Measurements from ENCODE around the gene TMEM72. TPM values are rescaled to one million over a fixed set of nuclear protein-coding genes. Genes with fewer than 3 reads are reported as not detected.

The TMEM72 gene
- total and polyA plus RNA-seq, 5 donors from 2014 or later: not detected

GRCh38 chr10:44921506-44921905, 10.4 kb downstream of the TMEM72 start:
- Mint-ChIP-seq H3K9me3 (peaks cover 0 to 6% (median 0%) of the 10 kb centered on the region in 7 donors), H3K27ac (no peak overlapping the region), H3K4me3 (no peak overlapping the region), H3K27me3 (no peaks in the 10 kb centered on the region), H3K4me1 (no peaks in the 10 kb centered on the region), H3K36me3 (no peaks in the 10 kb centered on the region)
- H3K36me3 ChIP-seq (ENCODE audit: control insufficient read depth, insufficient read depth, low read length): no peaks in the 10 kb centered on the region
- H3K27ac ChIP-seq (ENCODE audit: insufficient read depth, low read length, poor library complexity, severe bottlenecking): no peak overlapping the region
- peaks cover 3% of the 10 kb centered on the region for H3K27me3 ChIP-seq (ENCODE audit: control insufficient read depth, insufficient read depth, low read length)
- no peak for DNase-seq
- H3K4me1 ChIP-seq (ENCODE audit: control insufficient read depth, insufficient read depth, low read length, poor library complexity, severe bottlenecking): no peaks in the 10 kb centered on the region
- no peaks in the 10 kb centered on the region for H3K9me3 ChIP-seq (ENCODE audit: control insufficient read depth in 2 of 2, low read length in 2 of 2)
- no peak overlapping the region for H3K4me3 ChIP-seq (ENCODE audit: low read depth, low read length)
- no peak for ATAC-seq (ENCODE audit: low read depth in 2 of 2)

DNA sequence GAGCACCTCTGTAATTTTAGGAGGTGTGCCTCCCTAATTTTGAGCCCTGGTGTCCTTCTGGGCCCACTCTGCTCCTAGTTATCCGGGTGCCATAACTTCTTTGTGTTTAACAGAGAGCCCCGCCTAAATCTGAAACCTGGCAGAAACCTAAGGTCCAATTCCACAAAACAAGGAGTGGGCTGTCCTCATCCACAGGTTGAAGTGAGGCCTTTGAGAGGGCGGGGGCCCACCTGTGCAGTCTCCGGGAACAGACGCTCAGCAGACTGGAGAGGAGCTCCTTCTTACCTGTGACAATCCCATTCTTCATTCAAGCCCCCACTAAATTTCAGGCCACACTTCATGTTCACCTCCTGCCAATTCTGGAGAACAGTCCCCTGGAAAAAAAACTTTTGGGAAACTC, 10.9 kb downstream of the TMEM72 start:
- Mint-ChIP-seq H3K36me3 (no peaks in the 10 kb centered on the region), H3K9me3 (peaks cover 0 to 6% (median 0%) of the 10 kb centered on the region in 7 donors), H3K27ac (peak overlapping the region in 1 of 3 donors; percentile 6), H3K27me3 (no peaks in the 10 kb centered on the region), H3K4me1 (no peaks in the 10 kb centered on the region), H3K4me3 (no peak overlapping the region)
- Histone ChIP-seq H3K36me3 (ENCODE audit: control insufficient read depth, insufficient read depth, low read length) (no peaks in the 10 kb centered on the region), H3K4me1 (ENCODE audit: control insufficient read depth, insufficient read depth, low read length, poor library complexity, severe bottlenecking) (no peaks in the 10 kb centered on the region), H3K9me3 (ENCODE audit: control insufficient read depth in 2 of 2, low read length in 2 of 2) (no peaks in the 10 kb centered on the region), H3K27ac (ENCODE audit: insufficient read depth, low read length, poor library complexity, severe bottlenecking) (no peak overlapping the region), H3K27me3 (ENCODE audit: control insufficient read depth, insufficient read depth, low read length) (peaks cover 3% of the 10 kb centered on the region), H3K4me3 (ENCODE audit: low read depth, low read length) (no peak overlapping the region)
- no peak for ATAC-seq (ENCODE audit: low read depth in 2 of 2)
- no peak for DNase-seq

- no peak overlapping the region for H3K4me3 ChIP-seq (ENCODE audit: low read depth, low read length)
- no peaks in the 10 kb centered on the region for H3K4me1 Mint-ChIP-seq
- H3K9me3 ChIP-seq (ENCODE audit: control insufficient read depth in 2 of 2, low read length in 2 of 2): no peaks in the 10 kb centered on the region
- H3K27me3 Mint-ChIP-seq: no peaks in the 10 kb centered on the region
- DNase-seq (no peak), ATAC-seq (ENCODE audit: low read depth in 2 of 2) (no peak)
- H3K4me1 ChIP-seq (ENCODE audit: control insufficient read depth, insufficient read depth, low read length, poor library complexity, severe bottlenecking): no peaks in the 10 kb centered on the region
- no peak overlapping the region for H3K4me3 Mint-ChIP-seq
- H3K9me3 Mint-ChIP-seq: peaks cover 0 to 2% (median 0%) of the 10 kb centered on the region in 7 donors
- no peak overlapping the region for H3K27ac Mint-ChIP-seq
- H3K27ac ChIP-seq (ENCODE audit: insufficient read depth, low read length, poor library complexity, severe bottlenecking): no peak overlapping the region
- H3K36me3 Mint-ChIP-seq: no peaks in the 10 kb centered on the region
- H3K36me3 ChIP-seq (ENCODE audit: control insufficient read depth, insufficient read depth, low read length): no peaks in the 10 kb centered on the region
- H3K27me3 ChIP-seq (ENCODE audit: control insufficient read depth, insufficient read depth, low read length): peaks cover 1% of the 10 kb centered on the region
Measured at GRCh38 chr10:44922796-44923545, 11.8 kb downstream of the TMEM72 start.

- H3K27me3 ChIP-seq (ENCODE audit: control insufficient read depth, insufficient read depth, low read length): no peaks in the 10 kb centered on the region
- H3K9me3 ChIP-seq (ENCODE audit: control insufficient read depth in 2 of 2, low read length in 2 of 2): no peaks in the 10 kb centered on the region
- H3K36me3 ChIP-seq (ENCODE audit: control insufficient read depth, insufficient read depth, low read length): no peaks in the 10 kb centered on the region
- DNase-seq: no peak
- Mint-ChIP-seq H3K4me3 (no peak overlapping the region), H3K36me3 (no peaks in the 10 kb centered on the region), H3K4me1 (no peaks in the 10 kb centered on the region), H3K27me3 (no peaks in the 10 kb centered on the region), H3K27ac (no peak overlapping the region), H3K9me3 (no peaks in the 10 kb centered on the region)
- ATAC-seq (ENCODE audit: low read depth in 2 of 2): no peak
- H3K27ac ChIP-seq (ENCODE audit: insufficient read depth, low read length, poor library complexity, severe bottlenecking): no peak overlapping the region
- no peak overlapping the region for H3K4me3 ChIP-seq (ENCODE audit: low read depth, low read length)
- no peaks in the 10 kb centered on the region for H3K4me1 ChIP-seq (ENCODE audit: control insufficient read depth, insufficient read depth, low read length, poor library complexity, severe bottlenecking)
Measured at GRCh38 chr10:44923611-44924010, 12.5 kb downstream of the TMEM72 start.

- H3K4me1 ChIP-seq (ENCODE audit: control insufficient read depth, insufficient read depth, low read length, poor library complexity, severe bottlenecking): no peaks in the 10 kb centered on the region
- H3K27ac Mint-ChIP-seq: no peak overlapping the region
- H3K36me3 Mint-ChIP-seq: no peaks in the 10 kb centered on the region
- no peaks in the 10 kb centered on the region for H3K36me3 ChIP-seq (ENCODE audit: control insufficient read depth, insufficient read depth, low read length)
- H3K27ac ChIP-seq (ENCODE audit: insufficient read depth, low read length, poor library complexity, severe bottlenecking): no peak overlapping the region
- no peak overlapping the region for H3K4me3 Mint-ChIP-seq
- no peaks in the 10 kb centered on the region for H3K4me1 Mint-ChIP-seq
- H3K4me3 ChIP-seq (ENCODE audit: low read depth, low read length): no peak overlapping the region
- H3K27me3 ChIP-seq (ENCODE audit: control insufficient read depth, insufficient read depth, low read length): no peaks in the 10 kb centered on the region
- H3K27me3 Mint-ChIP-seq: no peaks in the 10 kb centered on the region
- H3K9me3 Mint-ChIP-seq: no peaks in the 10 kb centered on the region
- DNase-seq: no peak
- ATAC-seq (ENCODE audit: low read depth in 2 of 2): no peak
- H3K9me3 ChIP-seq (ENCODE audit: control insufficient read depth in 2 of 2, low read length in 2 of 2): no peaks in the 10 kb centered on the region
Measured at GRCh38 chr10:44924261-44925040, 13.3 kb downstream of the TMEM72 start.

- Mint-ChIP-seq H3K9me3 (no peaks in the 10 kb centered on the region), H3K36me3 (no peaks in the 10 kb centered on the region), H3K4me3 (no peak overlapping the region), H3K4me1 (no peaks in the 10 kb centered on the region), H3K27ac (no peak overlapping the region), H3K27me3 (no peaks in the 10 kb centered on the region)
- H3K27me3 ChIP-seq (ENCODE audit: control insufficient read depth, insufficient read depth, low read length): no peaks in the 10 kb centered on the region
- H3K9me3 ChIP-seq (ENCODE audit: control insufficient read depth in 2 of 2, low read length in 2 of 2): no peaks in the 10 kb centered on the region
- H3K36me3 ChIP-seq (ENCODE audit: control insufficient read depth, insufficient read depth, low read length): no peaks in the 10 kb centered on the region
- ATAC-seq (ENCODE audit: low read depth in 2 of 2): no peak
- DNase-seq: no peak
- H3K4me1 ChIP-seq (ENCODE audit: control insufficient read depth, insufficient read depth, low read length, poor library complexity, severe bottlenecking): no peaks in the 10 kb centered on the region
- no peak overlapping the region for H3K4me3 ChIP-seq (ENCODE audit: low read depth, low read length)
- no peak overlapping the region for H3K27ac ChIP-seq (ENCODE audit: insufficient read depth, low read length, poor library complexity, severe bottlenecking)
Measured at GRCh38 chr10:44925224-44925623, 14.1 kb downstream of the TMEM72 start.

- H3K4me3 ChIP-seq (ENCODE audit: low read depth, low read length): no peak overlapping the region
- no peak for DNase-seq
- no peaks in the 10 kb centered on the region for H3K4me1 Mint-ChIP-seq
Measured at GRCh38 chr10:44925811-44926750, 14.9 kb downstream of the TMEM72 start.

More at GRCh38 chr10:44925811-44926750, 14.9 kb downstream of the TMEM72 start:
- Mint-ChIP-seq H3K4me3 (no peak overlapping the region), H3K27ac (no peak overlapping the region), H3K36me3 (no peaks in the 10 kb centered on the region), H3K9me3 (no peaks in the 10 kb centered on the region), H3K27me3 (no peaks in the 10 kb centered on the region)
- Histone ChIP-seq H3K9me3 (ENCODE audit: control insufficient read depth in 2 of 2, low read length in 2 of 2) (no peaks in the 10 kb centered on the region), H3K27ac (ENCODE audit: insufficient read depth, low read length, poor library complexity, severe bottlenecking) (no peak overlapping the region), H3K27me3 (ENCODE audit: control insufficient read depth, insufficient read depth, low read length) (no peaks in the 10 kb centered on the region), H3K36me3 (ENCODE audit: control insufficient read depth, insufficient read depth, low read length) (no peaks in the 10 kb centered on the region), H3K4me1 (ENCODE audit: control insufficient read depth, insufficient read depth, low read length, poor library complexity, severe bottlenecking) (no peaks in the 10 kb centered on the region)
- ATAC-seq (ENCODE audit: low read depth in 2 of 2): no peak
